GM12891 (cell line): ENCODE measurements around the gene NR0B2.

ENCODE experiments used
- POLR2A ChIP-seq: IDR thresholded peaks from 2 replicates; pipeline ENCODE4 v1.6.1; 2011; ENCODE audit warnings: low read depth, low read length, control low read depth
- POLR2AphosphoS5 ChIP-seq: IDR thresholded peaks from 2 replicates; pipeline ENCODE4 v1.6.1; 2011; ENCODE audit warnings: low read depth, low read length, control low read depth
- TAF1 ChIP-seq: IDR thresholded peaks from 2 replicates; pipeline ENCODE4 v1.6.1; 2011; ENCODE audit warnings: low read depth, low read length, control low read depth

DNA sequence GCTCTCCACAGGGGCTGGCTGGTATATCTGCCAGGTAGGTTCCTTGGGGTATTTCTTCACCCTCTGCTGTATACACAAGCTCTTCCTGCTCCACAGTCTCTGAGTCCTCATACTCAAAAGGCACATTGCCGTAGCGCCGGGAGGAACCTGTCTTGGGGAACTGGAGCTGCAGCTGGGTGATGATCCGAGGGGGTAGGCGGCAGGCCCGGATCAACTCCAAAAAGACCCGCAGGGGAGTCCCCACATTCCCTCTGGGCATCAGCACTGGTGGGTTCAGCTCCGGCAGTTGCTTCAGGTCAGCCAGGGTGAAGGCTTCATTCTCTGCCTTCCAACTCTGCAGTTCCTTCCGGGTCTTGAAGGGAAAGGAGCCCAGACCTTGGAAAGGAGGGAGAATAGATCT is 16.4 kb downstream of the NR0B2 start:
- TF ChIP-seq POLR2A (no peak), TAF1 (no peak), POLR2AphosphoS5 (no peak)
